H9 (cell line): ENCODE measurements around the gene STAP2. TPM values are rescaled to one million over a fixed set of nuclear protein-coding genes. Genes with fewer than 3 reads are reported as not detected.

Experiments
- DNase-seq: peaks from one replicate; pipeline ENCODE4 v3.0.0-alpha.2; 2017
- H2AFZ ChIP-seq: one replicate; pipeline ENCODE4 v1.6.1; 2013; ENCODE audit warnings: mild to moderate bottlenecking, low read length, control low read depth, moderate library complexity
- H2AK5ac ChIP-seq: 2 replicates; pipeline ENCODE4 v1.6.1; 2013; ENCODE audit warnings: low read length, control low read depth, mixed read lengths; ENCODE audit not compliant: insufficient read length
- H2BK120ac ChIP-seq: one replicate; pipeline ENCODE4 v1.6.1; 2013; ENCODE audit warnings: low read depth, mild to moderate bottlenecking, low read length, control low read depth, inconsistent platforms; ENCODE audit not compliant: poor library complexity, severe bottlenecking
- H2BK12ac ChIP-seq: 2 replicates; pipeline ENCODE4 v1.6.1; 2013; ENCODE audit warnings: low read length, control low read depth, mixed read lengths, low read depth; ENCODE audit not compliant: insufficient read length
- H2BK15ac ChIP-seq: 2 replicates; pipeline ENCODE4 v1.6.1; 2013; ENCODE audit warnings: low read depth, low read length, control low read depth
- H2BK20ac ChIP-seq: one replicate; pipeline ENCODE4 v1.6.1; 2013; ENCODE audit warnings: low read depth, mild to moderate bottlenecking, low read length, control low read depth, inconsistent platforms; ENCODE audit not compliant: poor library complexity, severe bottlenecking
- H2BK5ac ChIP-seq: 2 replicates; pipeline ENCODE4 v1.6.1; 2013; ENCODE audit warnings: low read length, control low read depth, mixed read lengths; ENCODE audit not compliant: insufficient read length
- H3K14ac ChIP-seq: 2 replicates; pipeline ENCODE4 v1.6.1; 2013; ENCODE audit warnings: low read length, control low read depth; ENCODE audit not compliant: insufficient read depth
- H3K18ac ChIP-seq: 2 replicates; pipeline ENCODE4 v1.6.1; 2013; ENCODE audit warnings: low read depth, mild to moderate bottlenecking, mixed read lengths, low read length, control low read depth; ENCODE audit not compliant: insufficient read length
- H3K23ac ChIP-seq: 2 replicates; pipeline ENCODE4 v1.6.1; 2013; ENCODE audit warnings: low read length, control low read depth, mixed read lengths, low read depth; ENCODE audit not compliant: insufficient read length
- H3K23me2 ChIP-seq: 2 replicates; pipeline ENCODE4 v1.6.1; 2013; ENCODE audit warnings: low read depth, mild to moderate bottlenecking, mixed read lengths, low read length, control low read depth; ENCODE audit not compliant: insufficient read length, poor library complexity, severe bottlenecking
- H3K27ac ChIP-seq: 2 replicates; pipeline ENCODE4 v1.5.1; 2013; ENCODE audit warnings: low read length, control low read depth, mixed read lengths, low read depth; ENCODE audit not compliant: insufficient read length
- H3K27me3 ChIP-seq: 2 replicates; pipeline ENCODE4 v1.6.1; 2013; ENCODE audit warnings: low read length, control low read depth, inconsistent platforms; ENCODE audit not compliant: insufficient read depth
- H3K4ac ChIP-seq: 2 replicates; pipeline ENCODE4 v1.6.1; 2013; ENCODE audit warnings: low read depth, mild to moderate bottlenecking, control low read depth, inconsistent platforms, low read length, moderate library complexity
- H3K4me1 ChIP-seq: 2 replicates; pipeline ENCODE4 v1.6.1; 2013; ENCODE audit warnings: low read length, control low read depth, inconsistent platforms; ENCODE audit not compliant: insufficient read depth
- H3K4me2 ChIP-seq: 2 replicates; pipeline ENCODE4 v1.6.1; 2013; ENCODE audit warnings: low read length, control low read depth, mixed read lengths; ENCODE audit not compliant: insufficient read length, insufficient read depth
- H3K56ac ChIP-seq: 2 replicates; pipeline ENCODE4 v1.6.1; 2013; ENCODE audit warnings: low read depth, mild to moderate bottlenecking, mixed read lengths, low read length, control low read depth; ENCODE audit not compliant: insufficient read length
- H3K79me1 ChIP-seq: 2 replicates; pipeline ENCODE4 v1.6.1; 2013; ENCODE audit warnings: low read depth, mild to moderate bottlenecking, moderate library complexity, low read length, control low read depth, inconsistent platforms; ENCODE audit not compliant: insufficient read depth, poor library complexity, severe bottlenecking
- H3K79me2 ChIP-seq: 2 replicates; pipeline ENCODE4 v1.6.1; 2013; ENCODE audit warnings: low read length, control low read depth, inconsistent platforms; ENCODE audit not compliant: insufficient read depth
- H3K9ac ChIP-seq: 2 replicates; pipeline ENCODE4 v1.6.1; 2013; ENCODE audit warnings: low read length, control low read depth, mixed read lengths; ENCODE audit not compliant: insufficient read length; ENCODE audit errors: extremely low read depth
- H3K9me3 ChIP-seq: one replicate; pipeline ENCODE4 v1.6.1; 2013; ENCODE audit warnings: low read depth, low read length, inconsistent platforms; ENCODE audit not compliant: control insufficient read depth
- H3T11ph ChIP-seq: one replicate; pipeline ENCODE4 v1.6.1; 2013; ENCODE audit warnings: mild to moderate bottlenecking, low read length, control low read depth, inconsistent platforms
- H4K20me1 ChIP-seq: one replicate; pipeline ENCODE4 v1.6.1; 2013; ENCODE audit not compliant: control insufficient read depth, insufficient read length, insufficient read depth
- H4K5ac ChIP-seq: 2 replicates; pipeline ENCODE4 v1.6.1; 2013; ENCODE audit warnings: low read depth, mild to moderate bottlenecking, mixed read lengths, low read length, control low read depth; ENCODE audit not compliant: insufficient read length
- H4K8ac ChIP-seq: replicated peaks from 2 replicates; pipeline ENCODE4 v1.6.1; 2013; ENCODE audit warnings: low read length, control low read depth, mixed read lengths, low read depth; ENCODE audit not compliant: insufficient read length
- H4K91ac ChIP-seq: 2 replicates; pipeline ENCODE4 v1.6.1; 2013; ENCODE audit warnings: low read depth, mild to moderate bottlenecking, moderate library complexity, mixed read lengths, low read length, control low read depth; ENCODE audit not compliant: insufficient read length
- H3K27ac Mint-ChIP-seq, 3 experiments: 2 replicates in 2 of 3; 3 replicates in 1 of 3; pipeline ENCODE4 v1.8.0; 2020 to 2021; ENCODE audit warnings: mixed read lengths in 3 of 3, mild to moderate bottlenecking in 1 of 3, moderate library complexity in 1 of 3
- H3K27me3 Mint-ChIP-seq: 2 replicates; pipeline ENCODE4 v1.8.0; 2021; ENCODE audit warnings: low read depth, mild to moderate bottlenecking, moderate library complexity, mixed read lengths
- H3K36me3 Mint-ChIP-seq, 3 experiments: 2 replicates in 2 of 3; 3 replicates in 1 of 3; pipeline ENCODE4 v1.8.0; 2020 to 2021; ENCODE audit warnings: low read depth in 3 of 3, mixed read lengths in 3 of 3; ENCODE audit not compliant: insufficient read depth in 1 of 3
- H3K4me1 Mint-ChIP-seq, 2 experiments: 2 replicates each; pipeline ENCODE4 v1.8.0; 2020; ENCODE audit warnings: mixed read lengths in 2 of 2
- H3K4me3 Mint-ChIP-seq, 2 experiments: 2 replicates in 1 of 2; 3 replicates in 1 of 2; pipeline ENCODE4 v1.8.0; 2020 to 2021; ENCODE audit warnings: mild to moderate bottlenecking in 2 of 2, mixed read lengths in 2 of 2, moderate library complexity in 1 of 2
- H3K9me3 Mint-ChIP-seq, 2 experiments: 2 replicates in 1 of 2; 3 replicates in 1 of 2; pipeline ENCODE4 v1.8.0; 2020; ENCODE audit warnings: mild to moderate bottlenecking in 2 of 2, mixed read lengths in 2 of 2, moderate library complexity in 1 of 2
- WGBS: extraction: QIAGEN DNeasy Blood & Tissue Kit; methylation state at CpG from one replicate; pipeline ENCODE4 v1.1.7; 2013; ENCODE audit warnings: missing lambda C conversion rate, low lambda C conversion rate, mixed read lengths; ENCODE audit not compliant: insufficient read length; ENCODE audit errors: extremely low coverage; 5-methylcytosine and 5-hydroxymethylcytosine counted together
- total RNA-seq: library from RNA; stranded (reverse); gene quantifications from 2 replicates; pipeline ENCODE4 v1.2.1, GENCODE V29; 2021
- TF ChIP-seq, protein P1 (sequence below): fragments of 200-600 bp; sonication (generic); conservative IDR thresholded peaks from 3 replicates; pipeline ENCODE4 v1.8.0; 2021; ENCODE audit warnings: antibody characterized with exemption, mild to moderate bottlenecking

The STAP2 gene
- total RNA-seq, 1 experiment from 2014 or later = 20.2 TPM

DNA sequence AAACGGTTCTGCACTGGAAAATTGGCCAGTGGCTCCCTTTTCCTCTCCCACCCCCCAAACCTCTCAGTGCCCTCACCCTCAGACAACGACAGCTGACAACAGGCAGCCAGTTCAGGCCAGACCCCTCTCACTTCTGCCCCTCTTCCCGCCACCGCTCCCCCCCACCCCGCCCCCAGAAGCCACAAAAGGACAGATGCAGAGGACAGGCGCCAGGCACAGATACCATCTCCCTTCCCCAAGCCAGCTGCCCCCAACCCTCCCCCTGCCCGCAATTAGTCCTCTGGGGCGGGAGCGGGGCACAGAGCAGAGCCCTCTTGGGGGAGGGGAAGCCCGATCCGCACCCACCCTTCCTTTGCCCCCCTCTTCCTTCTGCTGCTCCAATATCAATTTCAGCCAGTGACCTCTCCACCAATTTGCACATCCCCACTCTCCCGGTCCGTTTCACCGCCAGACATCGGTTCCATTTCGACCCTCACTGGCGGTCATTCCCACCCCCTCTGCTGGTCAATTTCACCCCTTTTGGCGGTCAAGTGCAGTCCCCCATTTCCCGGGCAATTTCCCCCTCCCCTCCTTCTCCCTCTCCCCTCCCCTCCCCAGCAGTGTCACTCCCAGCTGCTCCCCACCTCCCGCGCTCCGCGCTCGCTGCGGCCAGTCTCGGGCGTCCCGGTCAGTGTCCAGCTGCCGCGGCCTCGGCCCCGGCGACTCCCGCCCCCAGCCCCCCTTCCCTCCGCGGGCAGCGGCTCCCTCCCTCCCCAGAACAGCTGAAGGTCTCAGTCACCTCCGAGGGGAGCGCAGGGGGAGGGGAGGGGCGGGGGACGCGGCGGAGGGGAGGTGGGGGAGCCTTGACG, 60.0 kb downstream of the STAP2 start, which contains the start of gene SHD:
TSS of gene SHD (plus strand) at position 848 of the 848 bp plus-strand sequence. CDS start 798 bp downstream, outside the sequence.
- Histone ChIP-seq H3K18ac (no peak within 1 kb of the TSS), H3K79me2 (no peaks in the 10 kb centered on the region), H3K9ac (no peak within 1 kb of the TSS), H3K23ac (no peak within 1 kb of the TSS), H2BK20ac (no peak within 1 kb of the TSS), H3K4me2 (peak within 1 kb of the TSS; percentile 83), H2BK12ac (no peak within 1 kb of the TSS), H3K27ac (no peak within 1 kb of the TSS), H3K79me1 (no peaks in the 10 kb centered on the region), H2AFZ (no peak within 1 kb of the TSS), H3K14ac (no peak within 1 kb of the TSS; the same call in 1 of the 2 replicates), H4K20me1 (no peaks in the 10 kb centered on the region), H3T11ph (no peak within 1 kb of the TSS), H3K4me1 (no peaks in the 10 kb centered on the region; the same call in 1 of the 2 replicates), H4K8ac (no peak within 1 kb of the TSS), H3K9me3 (no peaks in the 10 kb centered on the region), H3K56ac (no peak within 1 kb of the TSS), H4K91ac (no peak within 1 kb of the TSS), H3K23me2 (peaks cover 16% of the 10 kb centered on the region), H2BK5ac (no peak within 1 kb of the TSS), H3K4ac (no peak within 1 kb of the TSS), H3K27me3 (peaks cover 11% of the 10 kb centered on the region; the same call in 1 of the 2 replicates), H2BK15ac (no peak within 1 kb of the TSS), H4K5ac (no peak within 1 kb of the TSS), H2BK120ac (no peak within 1 kb of the TSS), H2AK5ac (no peak within 1 kb of the TSS)
- no peak for DNase-seq
- Mint-ChIP-seq H3K4me1 (peaks cover 5 to 15% of the 10 kb centered on the region in 2 experiments), H3K9me3 (no peaks in the 10 kb centered on the region; a peak in 1 of 5 replicates), H3K27ac (peak within 1 kb of the TSS in 1 of 3 experiments; percentile 20; a peak in 1 of 7 replicates), H3K36me3 (peaks cover 0 to 1% (median 0%) of the 10 kb centered on the region in 3 experiments; a peak in 1 of 7 replicates), H3K4me3 (peak within 1 kb of the TSS; percentile 69 to 93), H3K27me3 (peaks cover 62% of the 10 kb centered on the region)
- WGBS = no CpG with 5 or more reads among the region's 44 CpGs
- TF ChIP-seq, protein P1, sequence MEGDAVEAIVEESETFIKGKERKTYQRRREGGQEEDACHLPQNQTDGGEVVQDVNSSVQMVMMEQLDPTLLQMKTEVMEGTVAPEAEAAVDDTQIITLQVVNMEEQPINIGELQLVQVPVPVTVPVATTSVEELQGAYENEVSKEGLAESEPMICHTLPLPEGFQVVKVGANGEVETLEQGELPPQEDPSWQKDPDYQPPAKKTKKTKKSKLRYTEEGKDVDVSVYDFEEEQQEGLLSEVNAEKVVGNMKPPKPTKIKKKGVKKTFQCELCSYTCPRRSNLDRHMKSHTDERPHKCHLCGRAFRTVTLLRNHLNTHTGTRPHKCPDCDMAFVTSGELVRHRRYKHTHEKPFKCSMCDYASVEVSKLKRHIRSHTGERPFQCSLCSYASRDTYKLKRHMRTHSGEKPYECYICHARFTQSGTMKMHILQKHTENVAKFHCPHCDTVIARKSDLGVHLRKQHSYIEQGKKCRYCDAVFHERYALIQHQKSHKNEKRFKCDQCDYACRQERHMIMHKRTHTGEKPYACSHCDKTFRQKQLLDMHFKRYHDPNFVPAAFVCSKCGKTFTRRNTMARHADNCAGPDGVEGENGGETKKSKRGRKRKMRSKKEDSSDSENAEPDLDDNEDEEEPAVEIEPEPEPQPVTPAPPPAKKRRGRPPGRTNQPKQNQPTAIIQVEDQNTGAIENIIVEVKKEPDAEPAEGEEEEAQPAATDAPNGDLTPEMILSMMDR = no peak
